ENCODE measurements around the gene RRM1.

DNA sequence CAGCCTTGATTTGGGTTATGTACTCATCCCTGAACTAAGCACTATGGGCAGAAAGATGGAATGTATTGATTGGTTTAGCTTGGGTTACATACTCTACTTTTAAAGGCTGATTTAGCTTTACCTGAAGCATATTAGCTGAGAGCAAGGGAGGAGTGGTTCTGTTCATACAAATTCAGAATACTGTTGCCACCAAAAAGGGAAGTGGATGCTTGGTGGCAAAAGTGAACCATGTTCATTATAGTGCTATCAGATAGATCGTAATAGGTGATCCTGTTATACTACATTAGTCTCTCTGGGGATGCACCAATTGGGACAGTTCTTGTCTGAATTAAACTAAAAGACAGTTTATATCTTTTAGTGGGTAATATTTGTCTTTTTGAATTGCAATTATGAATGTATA, 44.5 kb upstream of the RRM1 start:
- TF ChIP-seq, protein P1, sequence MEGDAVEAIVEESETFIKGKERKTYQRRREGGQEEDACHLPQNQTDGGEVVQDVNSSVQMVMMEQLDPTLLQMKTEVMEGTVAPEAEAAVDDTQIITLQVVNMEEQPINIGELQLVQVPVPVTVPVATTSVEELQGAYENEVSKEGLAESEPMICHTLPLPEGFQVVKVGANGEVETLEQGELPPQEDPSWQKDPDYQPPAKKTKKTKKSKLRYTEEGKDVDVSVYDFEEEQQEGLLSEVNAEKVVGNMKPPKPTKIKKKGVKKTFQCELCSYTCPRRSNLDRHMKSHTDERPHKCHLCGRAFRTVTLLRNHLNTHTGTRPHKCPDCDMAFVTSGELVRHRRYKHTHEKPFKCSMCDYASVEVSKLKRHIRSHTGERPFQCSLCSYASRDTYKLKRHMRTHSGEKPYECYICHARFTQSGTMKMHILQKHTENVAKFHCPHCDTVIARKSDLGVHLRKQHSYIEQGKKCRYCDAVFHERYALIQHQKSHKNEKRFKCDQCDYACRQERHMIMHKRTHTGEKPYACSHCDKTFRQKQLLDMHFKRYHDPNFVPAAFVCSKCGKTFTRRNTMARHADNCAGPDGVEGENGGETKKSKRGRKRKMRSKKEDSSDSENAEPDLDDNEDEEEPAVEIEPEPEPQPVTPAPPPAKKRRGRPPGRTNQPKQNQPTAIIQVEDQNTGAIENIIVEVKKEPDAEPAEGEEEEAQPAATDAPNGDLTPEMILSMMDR (IDR thresholded peaks at IDR 0.05) = no peak
- TF ChIP-seq POLR2AphosphoS5 (IDR thresholded peaks at IDR 0.05) = no peak
- TF ChIP-seq POLR2A (IDR thresholded peaks at IDR 0.05) = no peak
- TF ChIP-seq EP300 (IDR thresholded peaks at IDR 0.05) = no peak

Data from sigmoid colon (tissue), 4 donors.